GM10248 (cell line): ENCODE results near the gene SPEM1.

ENCODE experiments used
- CTCF ChIA-PET: fragments of 300-600 bp; sonication (Branson Sonifier 250); formaldehyde crosslinking; extraction: SDS; loops from one replicate; lab custom pipeline; 2021; ENCODE audit warnings: antibody characterized with exemption; lab: Yijun Ruan, JAX
- POLR2A ChIA-PET: fragments of 350-650 bp; sonication (Branson Sonifier 250); formaldehyde crosslinking; extraction: SDS; loops from one replicate; lab custom pipeline; 2020; ENCODE audit warnings: antibody characterized with exemption; lab: Yijun Ruan, JAX
- DNase-seq: peaks from one replicate; pipeline ENCODE4 v3.0.0; 2012; ENCODE audit errors: extremely low spot score
- TF ChIP-seq, protein P1 (sequence below): IDR thresholded peaks from 2 replicates; pipeline ENCODE4 v1.5.1; 2012; ENCODE audit warnings: mild to moderate bottlenecking, low read depth; ENCODE audit errors: extremely low read depth, missing control alignments, control extremely low read depth

Gene SPEM1

GRCh38 chr17:7441266-7441665, 21.1 kb downstream of the SPEM1 start:
- no peak for DNase-seq
- POLR2A ChIA-PET, result interaction anchor here (0.6 to 2.1 kb wide), 3 partner anchors 9 to 46 kb away, joined by 3 to 12 read pairs (median 4); partner anchors contain the start of gene POLR2A
- CTCF ChIA-PET, result interaction anchor here (0.9 to 4.5 kb wide), 10 partner anchors 11 to 119 kb away, joined by 3 to 20 read pairs (median 5); partner anchors contain the start of genes SENP3, SPEM1 and TMEM95

DNA sequence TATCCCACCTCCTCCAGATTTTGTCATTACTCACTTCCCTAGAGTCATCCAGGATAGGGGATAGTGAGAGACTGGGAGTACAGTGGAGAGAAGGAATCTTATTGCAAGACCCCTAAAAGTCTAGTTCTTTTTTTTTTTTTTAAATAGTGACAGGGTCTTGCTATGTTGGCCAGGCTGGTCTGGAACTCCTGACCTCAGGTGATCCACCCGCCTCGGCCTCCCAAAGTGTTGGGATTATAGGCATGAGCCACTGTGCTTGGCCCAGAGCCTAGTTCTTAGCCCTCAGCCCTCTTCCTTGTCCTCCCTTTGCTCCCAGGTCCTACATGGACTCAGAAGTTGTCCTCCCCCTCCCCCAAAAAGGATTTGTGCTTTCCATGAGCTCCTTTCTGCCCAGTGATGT, 22.0 kb downstream of the SPEM1 start:
- ChIA-PET POLR2A (no interaction called here), CTCF (interaction anchor here (1.1 to 4.5 kb wide), 5 partner anchors 13 to 118 kb away, joined by 3 to 20 read pairs (median 9); partner anchors contain the start of genes SENP3 and TMEM95)
- no peak for DNase-seq
- TF ChIP-seq, protein P1, sequence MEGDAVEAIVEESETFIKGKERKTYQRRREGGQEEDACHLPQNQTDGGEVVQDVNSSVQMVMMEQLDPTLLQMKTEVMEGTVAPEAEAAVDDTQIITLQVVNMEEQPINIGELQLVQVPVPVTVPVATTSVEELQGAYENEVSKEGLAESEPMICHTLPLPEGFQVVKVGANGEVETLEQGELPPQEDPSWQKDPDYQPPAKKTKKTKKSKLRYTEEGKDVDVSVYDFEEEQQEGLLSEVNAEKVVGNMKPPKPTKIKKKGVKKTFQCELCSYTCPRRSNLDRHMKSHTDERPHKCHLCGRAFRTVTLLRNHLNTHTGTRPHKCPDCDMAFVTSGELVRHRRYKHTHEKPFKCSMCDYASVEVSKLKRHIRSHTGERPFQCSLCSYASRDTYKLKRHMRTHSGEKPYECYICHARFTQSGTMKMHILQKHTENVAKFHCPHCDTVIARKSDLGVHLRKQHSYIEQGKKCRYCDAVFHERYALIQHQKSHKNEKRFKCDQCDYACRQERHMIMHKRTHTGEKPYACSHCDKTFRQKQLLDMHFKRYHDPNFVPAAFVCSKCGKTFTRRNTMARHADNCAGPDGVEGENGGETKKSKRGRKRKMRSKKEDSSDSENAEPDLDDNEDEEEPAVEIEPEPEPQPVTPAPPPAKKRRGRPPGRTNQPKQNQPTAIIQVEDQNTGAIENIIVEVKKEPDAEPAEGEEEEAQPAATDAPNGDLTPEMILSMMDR, result no peak

More at GRCh38 chr17:7441266-7441665, 21.1 kb downstream of the SPEM1 start:
- TF ChIP-seq, protein P1, result no peak

GRCh38 chr17:7443499-7444485, 23.7 kb downstream of the SPEM1 start:
- POLR2A ChIA-PET, result interaction anchor here (1.2 to 1.7 kb wide), 2 partner anchors 40 to 41 kb away, joined by 3 to 6 read pairs; partner anchors contain the start of genes POLR2A and TMEM256
- CTCF ChIA-PET, result interaction anchor here (0.8 to 5.4 kb wide), 9 partner anchors 8 to 117 kb away, joined by 3 to 39 read pairs (median 4); partner anchors contain the start of genes SENP3 and TMEM102
- no peak for DNase-seq
- TF ChIP-seq, protein P1, result no peak

DNA sequence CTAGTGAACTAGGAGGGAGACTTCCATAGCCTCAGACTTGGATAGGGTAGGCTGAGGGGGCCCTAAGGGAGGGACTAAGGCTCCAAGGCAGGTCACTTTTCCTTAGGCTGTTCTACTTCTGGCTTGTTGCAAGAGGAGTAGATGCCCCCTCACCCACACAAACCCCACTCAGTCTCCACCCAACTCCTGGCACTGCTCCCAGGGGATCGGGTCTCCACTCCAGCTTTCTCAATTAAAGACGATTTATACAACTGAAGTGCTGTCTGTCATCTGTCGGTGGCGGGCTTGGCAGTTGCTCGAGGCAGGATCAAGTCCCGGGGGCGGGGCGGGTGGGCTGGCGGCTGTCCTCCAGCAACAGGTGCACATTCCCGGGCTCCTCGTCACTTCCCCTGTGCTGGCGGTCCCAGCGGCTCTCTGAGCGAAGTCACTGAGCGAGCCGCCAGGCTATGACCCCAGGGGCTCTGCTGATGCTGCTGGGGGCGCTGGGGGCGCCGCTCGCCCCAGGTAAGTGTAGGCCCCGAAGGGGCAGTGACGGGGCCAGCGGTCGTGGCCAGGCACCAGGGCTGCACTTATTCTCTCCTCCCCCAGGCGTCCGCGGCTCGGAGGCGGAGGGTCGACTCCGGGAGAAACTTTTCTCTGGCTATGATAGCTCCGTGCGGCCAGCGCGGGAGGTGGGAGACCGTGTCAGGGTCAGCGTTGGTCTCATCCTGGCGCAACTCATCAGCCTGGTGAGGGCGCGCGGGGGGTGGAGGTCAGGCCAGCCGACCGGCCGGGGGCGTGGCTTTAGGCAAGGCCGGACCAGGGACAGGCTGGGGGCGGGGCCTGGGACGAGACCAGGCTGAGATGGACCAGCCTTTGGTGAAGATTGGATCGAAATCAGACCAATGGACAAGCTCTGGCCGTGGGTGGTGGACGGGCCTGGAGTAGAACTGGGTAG, 24.8 kb downstream of the SPEM1 start, which contains the start of gene CHRNB1:
CHRNB1 (plus strand) TSS at position 380 of the 937 bp plus-strand sequence; CDS start at position 447, 67 bp downstream.
- peak; percentile 71 for DNase-seq
- TF ChIP-seq, protein P1, result no peak
- ChIA-PET POLR2A (interaction anchor here (1.0 to 1.7 kb wide), 3 partner anchors 19 to 41 kb away, joined by 3 to 10 read pairs (median 7); partner anchors contain the start of genes POLR2A and TMEM256), CTCF (interaction anchor here (0.9 to 5.4 kb wide), 8 partner anchors 8 to 116 kb away, joined by 3 to 39 read pairs (median 4); partner anchors contain the start of genes SPEM2 and TMEM102)

- TF ChIP-seq, protein P1, result no peak
- DNase-seq, result peak; percentile 49
- ChIA-PET POLR2A (interaction anchor here (1.0 to 1.6 kb wide), 3 partner anchors 11 to 39 kb away, joined by 4 to 10 read pairs (median 8); partner anchors contain the start of gene POLR2A), CTCF (interaction anchor here (1.1 to 5.4 kb wide), 4 partner anchors 9 to 115 kb away, joined by 3 to 39 read pairs (median 6); partner anchors contain the start of genes SPEM2 and TMEM102)
These were observed 25.5 kb downstream of the SPEM1 start for GRCh38 chr17:7445619-7445968.
